D341Med (cell line): ENCODE data around the gene ARMC2.
"Not testable (repeated sequence)": the region's sequence is repeated elsewhere in the genome, so short reads cannot be mapped to it uniquely, and the experiment has no call there.

Experiments
- DNase-seq: peaks from one replicate; pipeline ENCODE4 v3.0.0; 2012; ENCODE audit warnings: low spot score

Gene ARMC2

DNA sequence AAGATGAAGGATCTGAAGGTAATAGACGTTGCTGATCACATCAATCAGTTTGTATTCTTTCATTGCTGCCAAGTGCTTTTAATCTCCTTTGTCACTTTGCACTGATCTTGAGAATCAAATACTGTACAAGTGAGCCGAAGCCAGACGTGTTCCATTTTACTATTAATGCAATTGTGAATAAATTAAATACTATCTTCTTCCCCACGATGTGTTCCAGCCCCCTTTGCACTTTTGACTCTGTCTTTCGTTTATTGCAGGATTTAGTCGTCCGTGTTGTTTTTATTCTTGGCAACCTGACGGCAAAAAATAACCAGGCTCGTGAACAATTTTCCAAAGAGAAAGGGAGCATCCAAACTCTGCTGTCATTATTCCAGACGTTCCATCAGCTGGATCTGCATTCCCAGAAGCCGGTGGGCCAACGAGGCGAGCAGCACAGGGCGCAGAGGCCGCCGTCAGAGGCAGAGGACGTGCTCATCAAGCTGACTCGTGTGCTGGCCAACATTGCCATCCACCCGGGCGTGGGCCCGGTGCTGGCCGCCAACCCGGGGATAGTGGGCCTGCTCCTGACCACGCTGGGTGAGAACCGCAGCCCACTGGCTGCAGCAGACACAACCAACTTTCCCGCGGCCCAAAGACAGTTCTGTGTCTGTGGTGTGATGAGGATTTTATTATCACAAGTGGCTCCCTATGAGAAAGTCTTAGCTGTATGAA is 104.7 kb downstream of the ARMC2 start:
- no peak for DNase-seq

DNA sequence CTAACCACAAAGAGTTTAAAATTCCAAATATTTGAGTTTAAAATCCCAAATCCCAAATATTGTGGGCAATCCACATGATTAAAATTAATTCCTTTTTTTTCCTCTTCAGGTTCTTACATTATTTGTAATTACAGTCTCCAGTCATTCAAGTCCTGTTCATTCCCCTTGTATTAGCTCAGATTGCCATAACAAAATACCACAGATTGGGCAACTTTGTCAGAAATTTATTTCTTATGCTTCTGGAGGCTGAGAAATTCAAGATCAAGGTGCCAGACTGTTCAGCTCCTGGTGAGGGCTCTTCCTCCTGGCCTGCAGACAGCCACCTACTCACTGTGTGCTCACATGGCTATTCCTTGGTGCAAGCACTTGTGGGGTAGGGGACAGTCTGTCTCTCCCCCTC is 105.5 kb downstream of the ARMC2 start:
- no peak for DNase-seq

DNA sequence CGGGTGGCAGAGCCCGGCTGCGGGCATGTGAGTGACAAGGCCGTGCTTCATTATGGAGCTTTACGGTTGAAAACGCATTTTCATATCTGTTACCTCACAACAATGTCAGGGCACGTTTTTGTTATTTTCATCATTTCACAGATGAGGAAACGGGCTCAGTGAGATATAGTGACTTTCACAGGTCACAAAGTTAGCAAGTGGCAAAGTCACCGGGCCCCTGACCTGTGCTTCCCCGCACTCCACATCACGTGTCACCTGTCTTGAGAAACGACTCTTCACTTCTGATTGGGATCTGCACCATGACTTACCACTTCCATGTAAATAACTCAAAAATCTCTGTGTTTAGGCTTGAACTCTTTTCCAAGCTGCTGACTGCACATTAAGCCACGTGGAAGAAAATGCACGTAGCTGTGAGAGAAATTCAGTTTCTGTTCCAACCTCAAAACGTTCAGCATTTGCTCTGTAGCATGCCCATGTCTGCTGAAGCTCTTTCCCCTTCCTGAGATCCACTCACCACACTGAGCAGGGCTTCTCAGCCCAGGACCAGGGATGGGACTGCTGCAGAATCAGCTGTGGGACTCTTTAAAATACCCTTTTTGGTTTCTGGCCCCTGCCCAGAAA is 107.2 kb downstream of the ARMC2 start:
- no peak for DNase-seq

DNA sequence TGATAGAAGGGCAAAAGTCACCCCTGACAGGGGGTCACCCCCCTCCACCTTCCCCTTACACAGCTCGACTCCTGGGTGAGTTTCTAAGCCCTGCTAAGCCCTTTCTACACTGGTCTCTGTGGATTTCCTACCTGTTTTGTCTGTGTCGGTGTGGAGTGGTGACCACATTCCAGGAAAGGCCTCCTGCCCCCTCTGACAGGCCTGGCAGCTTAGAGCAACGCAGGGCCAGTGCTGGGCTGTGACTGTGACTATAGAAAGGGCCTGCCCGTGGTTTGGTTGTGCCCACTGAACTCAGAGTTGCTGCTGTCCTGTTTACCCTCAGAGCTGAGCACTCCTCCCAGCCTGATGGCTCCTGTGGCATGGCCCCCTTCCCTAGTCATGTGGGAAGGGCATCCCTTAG is 109.0 kb downstream of the ARMC2 start:
- DNase-seq: no peak

DNA sequence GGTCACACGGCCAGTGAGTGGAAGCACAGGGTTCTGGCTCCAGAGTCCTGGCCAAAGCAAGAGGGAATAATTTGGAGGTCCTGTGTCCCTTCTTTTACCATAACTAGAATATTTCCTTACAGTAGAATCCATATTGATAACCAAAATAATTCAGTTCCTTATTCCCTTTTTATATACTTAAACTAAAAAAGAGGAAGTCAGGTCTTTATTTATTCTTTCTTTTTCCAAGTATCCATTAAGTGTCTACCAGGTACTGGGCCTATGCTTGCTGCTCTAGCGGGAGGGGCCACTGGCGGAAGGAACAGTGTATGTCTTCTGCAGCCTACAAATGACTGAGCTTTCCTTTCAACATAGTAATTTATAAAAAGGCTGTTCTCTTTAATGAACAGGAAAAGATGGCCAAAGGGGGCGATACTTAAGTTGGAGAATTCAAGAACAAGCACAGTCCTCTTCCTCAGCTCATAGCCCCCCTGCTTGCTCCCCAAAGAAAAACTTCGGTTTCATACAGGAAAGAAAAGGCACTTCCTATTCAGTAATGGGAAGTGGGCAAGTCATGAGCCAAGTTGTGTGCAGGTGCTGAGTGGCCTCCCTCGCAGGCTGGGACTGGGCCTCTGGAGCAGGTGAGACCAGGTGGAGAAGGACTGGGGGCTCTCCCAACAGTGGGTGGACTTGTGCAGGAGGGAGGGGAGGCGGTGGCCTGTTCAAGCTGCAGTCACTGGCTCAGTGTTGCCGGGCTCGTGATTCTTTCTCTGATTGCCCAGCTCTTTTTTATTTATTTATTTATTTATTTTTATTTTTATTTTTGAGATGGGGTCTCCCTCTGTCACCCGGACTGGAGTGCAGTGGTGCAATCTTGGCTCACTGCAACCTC is 110.9 kb downstream of the ARMC2 start:
- DNase-seq: no peak

DNA sequence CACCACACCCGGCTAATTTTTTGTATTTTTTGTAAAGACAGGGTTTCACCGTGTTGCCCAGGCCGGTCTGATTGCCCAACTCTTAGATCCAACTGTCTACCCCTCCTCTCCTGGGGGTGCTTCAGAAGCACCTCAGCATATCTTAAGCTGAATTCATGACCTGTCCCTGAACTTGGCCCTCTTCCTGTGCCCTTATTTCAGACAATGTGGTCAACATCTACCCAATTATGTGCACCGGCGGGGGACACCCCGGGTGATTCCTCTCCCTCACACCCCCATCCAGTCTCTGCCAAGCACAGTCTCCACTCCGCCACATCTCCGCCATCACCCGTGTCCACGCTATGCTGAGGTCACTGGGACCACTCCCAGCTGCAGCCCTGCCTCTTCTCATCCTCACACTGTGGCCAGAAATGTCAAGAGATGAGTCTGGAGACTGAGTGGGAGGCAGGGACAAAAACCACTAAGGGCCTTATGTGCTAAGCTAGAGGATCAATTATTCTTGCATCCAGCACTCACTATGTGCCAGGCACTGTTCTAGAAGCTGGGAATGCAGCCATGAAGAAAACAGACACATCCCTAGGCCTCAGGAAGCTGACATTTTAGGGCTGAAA is 111.9 kb downstream of the ARMC2 start:
- no peak for DNase-seq

DNA sequence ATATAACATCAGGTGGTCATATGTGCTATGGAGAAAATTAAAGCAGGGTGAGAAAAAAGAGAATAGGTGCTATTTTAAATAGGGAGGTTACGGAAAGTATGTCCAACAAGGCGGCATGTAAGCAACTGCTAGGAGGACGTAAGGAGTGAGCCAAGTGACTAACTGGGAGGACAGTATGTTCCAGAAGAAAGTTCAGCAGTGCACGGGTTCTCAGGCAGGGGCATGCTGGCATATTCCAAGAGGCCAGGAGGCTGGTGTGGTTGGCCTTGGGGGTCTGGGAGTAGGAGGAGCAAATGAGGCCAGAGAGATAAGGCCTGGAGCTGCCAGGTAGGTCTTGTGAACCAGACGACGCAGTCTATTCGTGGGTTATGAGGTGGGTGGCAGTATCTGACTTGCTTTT is 112.4 kb downstream of the ARMC2 start:
- no peak for DNase-seq

DNA sequence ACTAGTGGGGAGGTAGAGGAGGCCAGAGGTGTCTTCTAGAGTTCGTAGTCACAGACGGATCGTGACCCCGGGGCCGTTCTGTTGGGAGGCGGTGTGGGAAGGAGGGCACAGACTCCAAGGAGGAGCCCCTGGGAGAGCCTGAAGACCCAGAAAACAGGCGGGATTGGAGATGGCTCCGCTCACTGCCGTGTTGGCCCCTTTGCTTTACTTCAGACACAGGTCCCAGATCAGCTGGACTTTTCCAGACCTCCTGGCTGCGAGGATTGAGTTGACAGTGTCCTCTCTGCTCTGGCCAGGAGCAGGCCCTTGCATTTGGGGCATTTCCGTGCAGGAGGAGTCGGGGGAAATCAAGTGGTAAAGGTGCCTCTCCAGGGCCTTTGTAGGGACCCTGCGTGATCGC is 112.9 kb downstream of the ARMC2 start:
- DNase-seq: no peak

DNA sequence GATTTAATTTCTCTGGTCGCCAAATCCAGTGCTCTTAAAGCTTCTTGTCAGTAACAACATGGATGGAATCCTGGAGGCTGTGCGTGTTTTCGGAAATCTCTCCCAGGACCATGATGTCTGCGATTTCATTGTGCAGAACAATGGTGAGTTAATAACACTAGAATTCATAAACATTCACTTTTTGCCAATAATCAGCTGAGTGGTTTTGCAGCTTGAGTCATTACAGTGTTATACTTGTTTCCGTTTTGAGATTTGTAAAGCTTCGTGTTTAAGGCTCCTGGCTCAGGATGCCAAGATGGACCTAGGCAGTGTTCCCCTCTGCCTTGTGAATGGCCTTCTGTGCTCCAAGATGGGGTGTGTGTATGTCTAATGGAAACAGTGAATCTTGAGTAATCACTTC is 113.8 kb downstream of the ARMC2 start:
- DNase-seq: no peak

DNA sequence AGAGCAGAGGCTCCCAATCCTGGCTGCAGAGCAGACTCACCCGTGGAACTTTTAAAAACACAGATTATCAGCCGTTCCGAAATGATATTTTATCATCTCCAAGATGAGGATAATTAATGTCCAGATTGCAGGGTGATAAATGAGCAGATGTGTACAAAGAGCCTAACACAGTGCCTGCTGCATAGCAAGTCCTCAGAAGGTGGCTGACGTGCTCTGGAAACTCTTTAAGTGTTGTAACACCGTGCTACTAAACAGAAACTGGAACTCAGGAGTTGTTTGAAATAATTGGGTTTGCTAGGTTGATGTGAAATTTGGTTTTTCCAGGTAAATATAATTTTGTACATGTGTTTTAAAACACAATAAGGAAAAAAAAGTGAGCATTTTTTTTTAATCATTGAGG is 118.0 kb downstream of the ARMC2 start:
- no peak for DNase-seq

DNA sequence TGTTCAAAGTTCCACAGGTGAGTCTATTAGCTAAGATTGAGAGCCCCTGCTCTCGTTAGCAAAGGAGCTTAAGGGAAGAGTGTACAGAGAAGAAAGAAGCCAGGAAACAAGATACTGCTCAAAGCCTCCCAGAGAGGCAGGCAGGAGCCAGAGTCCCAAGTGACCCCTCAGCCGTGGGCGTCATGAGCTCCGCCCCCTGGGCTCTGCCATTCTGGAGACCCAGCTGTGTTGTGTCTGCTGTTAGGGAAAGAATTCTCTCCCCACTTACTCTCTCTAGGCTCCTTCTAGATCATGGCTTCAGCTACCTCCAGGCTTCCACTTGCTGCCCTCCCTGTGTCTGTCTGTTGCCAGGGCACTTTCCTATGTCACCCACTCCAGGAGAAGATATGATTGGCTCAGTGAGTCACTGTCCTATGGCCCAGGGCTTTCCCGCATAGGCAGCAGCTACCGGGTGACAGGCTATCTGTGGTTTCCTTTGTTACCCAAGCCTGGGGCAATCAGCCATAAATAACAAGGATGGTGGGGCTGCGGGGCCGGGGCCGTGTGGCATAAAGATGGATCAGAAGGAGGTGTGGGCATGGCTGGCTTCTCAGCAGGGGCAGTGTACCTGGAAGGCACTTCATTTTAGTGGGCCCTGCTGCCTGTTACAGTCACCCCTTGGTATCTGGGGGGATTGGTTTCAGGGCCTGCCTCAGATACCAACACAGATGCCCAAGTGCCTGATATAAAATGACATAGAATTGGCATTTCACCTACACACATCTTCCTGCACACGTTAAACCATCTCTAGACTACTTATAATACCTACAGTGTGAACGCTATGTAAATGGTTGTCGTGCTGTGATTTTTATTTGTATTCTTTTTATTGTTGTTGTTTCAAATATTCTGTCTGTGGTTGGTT is 118.9 kb downstream of the ARMC2 start:
- no peak for DNase-seq

DNA sequence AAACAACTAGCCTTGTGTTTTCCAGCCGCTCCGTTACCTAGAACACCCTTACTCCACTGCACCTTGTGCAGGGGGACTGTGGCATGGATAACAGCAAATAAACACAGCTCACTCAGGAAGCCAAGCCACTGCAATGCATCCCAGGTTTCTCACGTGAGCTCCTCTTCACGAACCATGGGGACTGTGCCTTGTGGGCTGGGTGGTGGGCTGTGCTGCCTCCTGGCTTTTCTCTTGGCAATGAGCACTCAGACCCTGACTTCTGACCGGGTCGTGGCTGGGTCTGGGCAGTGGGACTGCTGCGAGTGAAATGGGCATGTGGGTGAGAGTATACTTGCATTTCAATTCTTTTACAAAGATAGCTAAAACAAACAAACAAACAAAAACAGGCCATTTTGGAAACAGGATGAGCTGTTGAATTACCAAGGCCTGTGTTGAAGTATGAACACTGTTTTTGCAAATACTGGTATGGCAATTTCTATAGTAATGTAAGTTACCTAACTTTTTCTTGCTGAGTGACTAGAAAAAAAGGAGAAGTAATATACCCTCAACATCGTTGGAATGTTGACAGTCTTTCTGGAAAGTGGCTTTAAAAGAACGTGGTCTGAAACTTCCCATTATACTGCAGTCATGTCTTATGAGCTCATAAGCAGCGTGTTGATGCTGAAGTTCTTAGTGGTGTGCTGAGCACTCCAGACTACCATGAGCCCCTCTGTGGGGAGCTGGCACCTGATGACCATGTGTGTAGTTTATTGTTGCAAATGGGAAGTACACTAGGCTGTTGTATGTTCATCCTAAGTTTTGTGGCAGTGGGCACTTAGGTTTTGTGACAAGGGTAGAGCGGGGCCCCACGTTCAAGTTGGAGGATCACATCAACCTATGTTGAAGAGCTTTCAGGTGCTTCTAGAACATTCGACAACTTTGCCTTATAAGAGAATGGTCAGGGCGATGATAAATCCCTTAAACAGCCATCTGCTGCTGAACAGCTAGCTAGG is 120.4 kb downstream of the ARMC2 start:
- no peak for DNase-seq

DNA sequence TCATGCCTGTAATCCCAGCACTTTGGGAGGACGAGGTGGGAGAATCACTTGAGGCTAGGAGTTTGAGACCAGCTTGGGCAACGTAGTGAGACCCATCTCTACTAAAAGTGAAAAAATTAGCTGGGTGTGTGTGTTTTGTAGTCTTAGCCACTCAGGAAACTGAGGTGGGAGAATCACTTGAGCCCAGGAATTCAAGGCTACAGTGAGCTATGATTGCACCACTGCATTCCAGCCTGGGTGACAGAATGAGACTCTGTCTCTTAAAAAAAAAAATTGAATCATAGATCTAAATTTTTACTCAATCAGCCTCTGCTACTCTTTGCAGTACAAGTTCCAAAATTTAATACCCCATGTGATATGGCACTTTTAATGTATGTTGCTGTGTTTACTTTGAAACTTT is 121.6 kb downstream of the ARMC2 start:
- DNase-seq: no peak

DNA sequence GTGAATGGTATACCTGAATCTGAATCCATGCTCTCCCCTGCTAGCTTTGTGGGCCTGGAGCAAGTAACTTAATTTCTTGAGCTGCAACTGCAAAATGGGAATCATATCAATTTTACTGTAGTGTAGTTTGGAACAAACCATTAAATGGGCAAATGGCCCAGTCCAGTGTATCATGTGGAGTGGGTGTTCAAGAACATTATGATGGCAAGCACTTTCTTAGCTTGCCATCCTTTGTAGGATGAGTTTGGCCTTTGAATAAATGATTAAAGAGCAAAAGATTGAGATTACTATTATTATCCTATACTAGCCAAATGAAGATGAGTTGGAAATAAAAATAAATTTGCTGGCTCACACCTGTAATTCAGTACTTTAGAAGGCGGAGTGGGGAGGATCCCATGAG is 126.0 kb downstream of the ARMC2 start:
- no peak for DNase-seq

DNA sequence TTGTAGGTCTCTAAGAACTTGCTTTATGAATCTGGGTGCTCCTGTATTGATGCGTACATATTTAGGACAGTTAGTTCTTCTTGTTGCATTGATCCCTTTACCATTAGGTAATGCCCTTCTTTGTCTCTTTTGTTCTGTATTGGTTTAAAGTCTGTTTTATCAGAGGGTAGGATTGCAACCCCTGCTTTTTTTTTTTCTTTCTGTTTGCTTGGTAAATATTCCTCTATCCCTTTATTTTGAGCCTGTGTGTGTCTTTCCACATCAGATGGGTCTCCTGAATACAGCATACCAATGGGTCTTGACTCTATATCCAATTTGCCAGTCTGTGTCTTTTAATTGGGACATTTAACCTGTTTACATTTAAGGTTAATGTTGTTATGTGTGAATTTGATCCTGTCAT is 130.4 kb downstream of the ARMC2 start:
- not testable (repeated sequence) for DNase-seq

DNA sequence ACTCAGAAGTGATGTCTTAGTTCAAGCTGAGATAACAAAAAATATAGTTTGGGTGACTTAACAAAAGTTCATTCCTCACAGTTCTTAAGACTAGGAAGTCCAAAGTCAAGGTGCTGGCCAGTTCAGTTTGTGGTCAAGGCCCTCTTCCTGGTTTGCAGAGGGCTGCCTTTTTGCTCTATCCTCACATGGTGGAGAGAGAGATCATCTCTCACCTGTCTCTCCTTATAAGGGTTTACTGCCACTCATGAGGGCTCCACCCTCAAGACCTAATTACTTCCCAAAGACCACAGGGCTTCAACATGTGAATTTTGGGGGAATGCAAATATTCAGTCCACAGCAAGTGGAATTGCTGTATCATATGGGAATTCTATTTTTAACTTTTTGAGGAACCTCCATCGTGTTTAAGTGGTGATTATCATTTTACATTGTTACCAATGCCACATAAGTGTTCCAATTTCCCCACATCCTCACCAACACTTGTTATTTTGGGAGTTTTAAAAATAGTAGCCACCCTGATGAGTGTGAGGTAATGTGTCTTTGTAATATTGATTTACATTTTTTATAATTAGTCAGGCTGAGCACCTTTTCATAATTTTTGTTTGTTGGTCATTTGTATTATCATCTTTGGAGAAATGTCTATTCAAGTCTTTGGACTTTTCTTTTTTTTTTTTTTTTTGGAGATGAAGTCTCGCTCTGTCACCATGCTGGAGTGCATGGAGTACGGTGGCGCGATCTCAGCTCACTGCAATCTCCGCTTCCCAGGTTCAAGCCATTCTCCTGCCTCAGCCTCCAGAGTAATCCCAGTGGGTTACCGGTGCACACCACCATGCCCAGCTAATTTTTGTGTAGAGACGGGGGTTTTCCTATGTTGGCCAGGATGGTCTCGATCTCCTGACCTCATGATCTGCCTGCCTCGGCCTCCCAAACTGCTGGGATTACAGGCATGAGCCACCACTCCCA is 134.2 kb downstream of the ARMC2 start:
- DNase-seq: no peak

DNA sequence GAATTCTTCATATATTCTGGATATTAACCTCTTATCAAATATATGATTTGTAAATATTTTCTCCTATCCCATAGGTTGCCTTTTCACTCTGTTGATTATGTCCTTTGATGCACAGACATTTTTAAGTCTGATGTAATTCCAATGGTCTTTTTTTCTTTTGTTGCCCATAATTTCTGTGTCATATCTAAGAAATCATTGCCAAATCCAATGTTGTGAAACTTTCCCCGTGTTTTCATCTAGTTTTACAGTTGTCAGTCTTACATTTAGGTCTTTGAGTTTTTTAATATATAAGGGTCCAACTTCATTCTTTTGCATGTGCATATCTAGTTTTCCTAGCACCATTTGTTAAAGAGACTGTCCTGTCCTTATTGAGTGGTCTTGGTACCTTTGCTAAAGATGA is 134.9 kb downstream of the ARMC2 start:
- no peak for DNase-seq

DNA sequence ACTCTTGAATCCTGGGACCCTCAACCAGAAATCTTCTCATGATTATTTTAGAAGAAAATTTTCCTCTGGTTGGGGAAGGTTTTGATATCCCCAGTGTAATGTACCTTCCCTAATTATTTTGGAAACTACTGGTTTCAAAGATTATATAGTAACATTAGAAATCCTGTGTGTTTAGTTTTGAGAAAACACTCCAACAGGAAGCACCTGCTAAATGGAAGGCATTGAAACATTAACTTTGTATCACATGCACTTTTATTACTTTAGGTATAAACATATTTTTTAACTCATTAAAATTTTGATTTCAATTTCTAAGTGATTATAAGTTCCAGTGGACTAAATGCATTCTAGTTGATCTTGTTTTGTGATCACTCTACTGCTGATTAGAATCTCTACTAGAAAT is 137.1 kb downstream of the ARMC2 start:
- DNase-seq: no peak

DNA sequence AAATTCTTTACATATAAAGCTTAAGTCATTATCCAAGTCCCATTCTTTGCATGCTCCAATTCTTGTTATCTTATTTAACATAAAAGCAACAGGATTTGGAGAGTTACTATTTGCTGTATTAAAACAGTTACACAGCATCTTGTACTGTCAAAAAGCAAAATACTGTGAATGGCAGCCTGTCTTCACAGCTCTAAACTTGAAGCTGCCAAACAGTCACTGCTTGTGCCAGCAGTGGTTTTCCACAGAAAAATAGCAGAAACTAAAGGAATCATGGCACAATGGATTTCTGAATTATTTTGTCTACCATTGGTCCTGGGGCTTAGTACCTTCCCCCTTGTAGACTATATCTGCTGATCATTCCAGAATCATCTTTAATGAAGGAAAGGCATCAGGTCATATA is 138.9 kb downstream of the ARMC2 start:
- DNase-seq: no peak
